HG02642 (cell line): ENCODE results near the gene REC8.
A peak's percentile ranks its signal among the peaks of the same experiment; 100 is the strongest.

Source experiments
- ATAC-seq: cut with Tn5 transposase; IDR thresholded peaks from one replicate; pipeline ENCODE4 v1.9.1; 2021; ENCODE audit warnings: mild to moderate bottlenecking; ENCODE audit not compliant: unreplicated experiment, poor library complexity

The REC8 gene

GRCh38 chr14:24157331-24157730 is 14.5 kb upstream of the REC8 start:
- ATAC-seq = no peak

- no peak for ATAC-seq
Measured at GRCh38 chr14:24159777-24160498, 11.9 kb upstream of the REC8 start.

GRCh38 chr14:24160499-24160849 is 11.4 kb upstream of the REC8 start:
- peak; percentile 0 for ATAC-seq

- peak; percentile 85 for ATAC-seq
Measured at GRCh38 chr14:24160850-24161804, 10.8 kb upstream of the REC8 start, which contains the start of gene IRF9. IRF9 (plus strand) TSS chr14:24161265; CDS start chr14:24162145, 880 bp downstream.

GRCh38 chr14:24162093-24162492 is 9.8 kb upstream of the REC8 start:
- ATAC-seq = no peak

- no peak for ATAC-seq
Measured at GRCh38 chr14:24164518-24164991, 7.3 kb upstream of the REC8 start.

- ATAC-seq = no peak
Measured at GRCh38 chr14:24165785-24166184, 6.1 kb upstream of the REC8 start.

GRCh38 chr14:24167469-24168114 is 4.3 kb upstream of the REC8 start:
- ATAC-seq = no peak

GRCh38 chr14:24172261-24172860 is 481 bp downstream of the REC8 start:
- no peak for ATAC-seq

GRCh38 chr14:24172871-24173281 is 996 bp downstream of the REC8 start:
- ATAC-seq = no peak

- no peak for ATAC-seq
Measured at GRCh38 chr14:24176599-24176998, 4.7 kb downstream of the REC8 start.

GRCh38 chr14:24177041-24177825 is 5.4 kb downstream of the REC8 start:
- ATAC-seq = no peak

- ATAC-seq = no peak
Measured at GRCh38 chr14:24177891-24178290, 6.0 kb downstream of the REC8 start.

- no peak for ATAC-seq
Measured at GRCh38 chr14:24178399-24179178, 6.7 kb downstream of the REC8 start.

GRCh38 chr14:24179294-24179960 is 7.5 kb downstream of the REC8 start:
- no peak for ATAC-seq

GRCh38 chr14:24179961-24180796 is 8.3 kb downstream of the REC8 start:
- no peak for ATAC-seq

GRCh38 chr14:24181371-24182077 is 9.6 kb downstream of the REC8 start:
- no peak for ATAC-seq
